Caco-2 (cell line): ENCODE results near the gene RNFT2. TPM values are rescaled to one million over a fixed set of nuclear protein-coding genes. Genes with fewer than 3 reads are reported as not detected.

Experiments
- BruUV-seq: library from RNA; stranded (reverse); fragments of 400-500 nt; replicated peaks from 2 replicates; lab custom pipeline; 2021; lab: Mats Ljungman, UMichigan
- CTCF ChIA-PET: fragments of 300-600 bp; sonication (Branson Sonifier 250); formaldehyde crosslinking; loops from one replicate; lab custom pipeline; 2022; ENCODE audit warnings: antibody characterized with exemption; lab: Charles Lee
- POLR2A ChIA-PET: fragments of 300-600 bp; sonication (Branson Sonifier 250); formaldehyde crosslinking; loops from one replicate; lab custom pipeline; 2022; ENCODE audit warnings: antibody characterized with exemption; lab: Charles Lee
- DNase-seq, 2 experiments: peaks; one replicate each; pipeline versions ENCODE4 v3.0.0 to v3.0.0-alpha.2; 2020 to 2022
- H3K27me3 ChIP-seq: replicated peaks from 2 replicates; pipeline ENCODE4 v1.6.0; 2011; ENCODE audit warnings: low read length; ENCODE audit not compliant: control insufficient read depth, insufficient read depth
- H3K36me3 ChIP-seq: 2 replicates; pipeline ENCODE4 v1.5.1; 2011; ENCODE audit warnings: low read length; ENCODE audit not compliant: control insufficient read depth, insufficient read depth
- H3K4me1 ChIP-seq: fragments of 250-450 bp; sonication (Bioruptor Pico); 2 replicates; pipeline ENCODE4 v1.5.1; 2020; ENCODE audit warnings: mild to moderate bottlenecking
- H3K4me3 ChIP-seq: 2 replicates; pipeline ENCODE4 v1.5.1; 2011; ENCODE audit warnings: low read depth, mild to moderate bottlenecking, control low read depth, low read length
- H3K9me3 ChIP-seq: fragments of 250-450 bp; sonication (Bioruptor Pico); 2 replicates; pipeline ENCODE4 v1.5.1; 2020; ENCODE audit warnings: mild to moderate bottlenecking, moderate library complexity
- H3K27ac Mint-ChIP-seq: one replicate; pipeline ENCODE4 v1.8.0; 2022; ENCODE audit warnings: mixed read lengths; ENCODE audit not compliant: unreplicated experiment
- H3K27me3 Mint-ChIP-seq: one replicate; pipeline ENCODE4 v1.8.0; 2022; ENCODE audit warnings: mixed read lengths; ENCODE audit not compliant: insufficient read depth, unreplicated experiment
- H3K36me3 Mint-ChIP-seq: one replicate; pipeline ENCODE4 v1.8.0; 2022; ENCODE audit warnings: mild to moderate bottlenecking, mixed read lengths; ENCODE audit not compliant: insufficient read depth, unreplicated experiment
- H3K4me1 Mint-ChIP-seq: one replicate; pipeline ENCODE4 v1.8.0; 2022; ENCODE audit warnings: low read depth, mixed read lengths; ENCODE audit not compliant: unreplicated experiment
- H3K4me3 Mint-ChIP-seq: one replicate; pipeline ENCODE4 v1.8.0; 2022; ENCODE audit warnings: mild to moderate bottlenecking, moderate library complexity, mixed read lengths; ENCODE audit not compliant: unreplicated experiment
- H3K9me3 Mint-ChIP-seq: one replicate; pipeline ENCODE4 v1.8.0; 2022; ENCODE audit warnings: mixed read lengths; ENCODE audit not compliant: unreplicated experiment
- intact Hi-C: fragments of 100-400 bp; cut with micrococcal nuclease; formaldehyde crosslinking; loops from one replicate; pipeline ENCODE4 v1.10.0; 2022; ENCODE audit not compliant: unreplicated experiment
- total RNA-seq: library from RNA; stranded (reverse); gene quantifications from 2 replicates; pipeline ENCODE4 v1.2.3, GENCODE V29; 2022
- TF ChIP-seq, protein P1 (sequence below), 2 experiments: fragments of 200-600 bp in 1 of 2; IDR thresholded peaks; 1 replicate in 1 of 2; 2 replicates in 1 of 2; pipeline versions ENCODE4 v1.5.1 to v1.8.0; 2011 to 2022; ENCODE audit warnings: antibody characterized with exemption in 1 of 2, control low read depth in 1 of 2, inconsistent platforms in 1 of 2, low read depth in 1 of 2, low read length in 1 of 2, mild to moderate bottlenecking in 1 of 2, moderate library complexity in 1 of 2; ENCODE audit not compliant: insufficient read depth in 1 of 2, severe bottlenecking in 1 of 2, unreplicated experiment in 1 of 2

The RNFT2 gene
- total RNA-seq, 1 experiment from 2014 or later = 11.6 TPM

- ChIA-PET CTCF (no interaction called here), POLR2A (no interaction called here)
- no TSS peak for BruUV-seq
- Mint-ChIP-seq H3K36me3 (peaks cover 6% of the 10 kb centered on the region), H3K4me1 (no peaks in the 10 kb centered on the region), H3K27ac (no peak overlapping the region), H3K4me3 (no peak overlapping the region), H3K9me3 (no peaks in the 10 kb centered on the region), H3K27me3 (no peaks in the 10 kb centered on the region)
- DNase-seq = no peak
- intact Hi-C loops = no loop called here
- Histone ChIP-seq H3K4me3 (no peak overlapping the region), H3K27me3 (no peaks in the 10 kb centered on the region), H3K36me3 (no peaks in the 10 kb centered on the region), H3K9me3 (no peaks in the 10 kb centered on the region), H3K4me1 (no peaks in the 10 kb centered on the region)
- TF ChIP-seq, protein P1, sequence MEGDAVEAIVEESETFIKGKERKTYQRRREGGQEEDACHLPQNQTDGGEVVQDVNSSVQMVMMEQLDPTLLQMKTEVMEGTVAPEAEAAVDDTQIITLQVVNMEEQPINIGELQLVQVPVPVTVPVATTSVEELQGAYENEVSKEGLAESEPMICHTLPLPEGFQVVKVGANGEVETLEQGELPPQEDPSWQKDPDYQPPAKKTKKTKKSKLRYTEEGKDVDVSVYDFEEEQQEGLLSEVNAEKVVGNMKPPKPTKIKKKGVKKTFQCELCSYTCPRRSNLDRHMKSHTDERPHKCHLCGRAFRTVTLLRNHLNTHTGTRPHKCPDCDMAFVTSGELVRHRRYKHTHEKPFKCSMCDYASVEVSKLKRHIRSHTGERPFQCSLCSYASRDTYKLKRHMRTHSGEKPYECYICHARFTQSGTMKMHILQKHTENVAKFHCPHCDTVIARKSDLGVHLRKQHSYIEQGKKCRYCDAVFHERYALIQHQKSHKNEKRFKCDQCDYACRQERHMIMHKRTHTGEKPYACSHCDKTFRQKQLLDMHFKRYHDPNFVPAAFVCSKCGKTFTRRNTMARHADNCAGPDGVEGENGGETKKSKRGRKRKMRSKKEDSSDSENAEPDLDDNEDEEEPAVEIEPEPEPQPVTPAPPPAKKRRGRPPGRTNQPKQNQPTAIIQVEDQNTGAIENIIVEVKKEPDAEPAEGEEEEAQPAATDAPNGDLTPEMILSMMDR (IDR thresholded peaks at IDR 0.05; ENCODE audit: insufficient read depth in 1 of 2, low read depth in 1 of 2, low read length in 1 of 2, severe bottlenecking in 1 of 2, unreplicated experiment in 1 of 2) = no peak
Observed at GRCh38 chr12:116779597-116779996, 41.5 kb downstream of the RNFT2 start.

GRCh38 chr12:116780942-116781341 lies 42.8 kb downstream of the RNFT2 start:
- BruUV-seq = no TSS peak
- TF ChIP-seq, protein P1 (IDR thresholded peaks at IDR 0.05; ENCODE audit: insufficient read depth in 1 of 2, low read depth in 1 of 2, low read length in 1 of 2, severe bottlenecking in 1 of 2, unreplicated experiment in 1 of 2) = no peak
- ChIA-PET POLR2A (no interaction called here), CTCF (no interaction called here)
- Histone ChIP-seq H3K36me3 (no peaks in the 10 kb centered on the region), H3K27me3 (no peaks in the 10 kb centered on the region), H3K4me1 (no peaks in the 10 kb centered on the region), H3K4me3 (no peak overlapping the region), H3K9me3 (no peaks in the 10 kb centered on the region)
- peaks cover 6% of the 10 kb centered on the region for H3K36me3 Mint-ChIP-seq
- H3K27me3 Mint-ChIP-seq = no peaks in the 10 kb centered on the region
- DNase-seq = no peak
- no peaks in the 10 kb centered on the region for H3K9me3 Mint-ChIP-seq
- H3K27ac Mint-ChIP-seq = no peak overlapping the region
- intact Hi-C loops = no loop called here
- no peak overlapping the region for H3K4me3 Mint-ChIP-seq
- no peaks in the 10 kb centered on the region for H3K4me1 Mint-ChIP-seq

- BruUV-seq = no TSS peak
- H3K9me3 ChIP-seq = no peaks in the 10 kb centered on the region
- ChIA-PET CTCF (no interaction called here), POLR2A (no interaction called here)
- no peak overlapping the region for H3K4me3 ChIP-seq
- H3K36me3 Mint-ChIP-seq = no peaks in the 10 kb centered on the region
- H3K9me3 Mint-ChIP-seq = no peaks in the 10 kb centered on the region
- no peak overlapping the region for H3K27ac Mint-ChIP-seq
- no peaks in the 10 kb centered on the region for H3K27me3 ChIP-seq
- H3K27me3 Mint-ChIP-seq = no peaks in the 10 kb centered on the region
- no peaks in the 10 kb centered on the region for H3K4me1 Mint-ChIP-seq
- intact Hi-C loops = no loop called here
- DNase-seq = no peak
- TF ChIP-seq, protein P1 (IDR thresholded peaks at IDR 0.05; ENCODE audit: insufficient read depth in 1 of 2, low read depth in 1 of 2, low read length in 1 of 2, severe bottlenecking in 1 of 2, unreplicated experiment in 1 of 2) = no peak
- H3K4me3 Mint-ChIP-seq = no peak overlapping the region
- no peaks in the 10 kb centered on the region for H3K36me3 ChIP-seq
- H3K4me1 ChIP-seq = no peaks in the 10 kb centered on the region
Observed at GRCh38 chr12:116783525-116784237, 45.6 kb downstream of the RNFT2 start.
